Choroid plexus epithelial cell (primary cell): ENCODE measurements around the gene LIPC.

Source experiments
- DNase-seq: peaks from one replicate; pipeline ENCODE4 v3.0.0-alpha.2; 2010; ENCODE audit warnings: low read depth
- H3K4me3 ChIP-seq: 2 replicates; pipeline ENCODE4 v1.5.1; 2011; ENCODE audit warnings: low read depth, mild to moderate bottlenecking, control low read depth, low read length, moderate library complexity
- CTCF ChIP-seq: conservative IDR thresholded peaks from 2 replicates; pipeline ENCODE4 v1.5.1; 2011; ENCODE audit warnings: low read depth, mild to moderate bottlenecking, control low read depth, inconsistent platforms, low read length, moderate library complexity

Gene LIPC

GRCh38 chr15:58605931-58606530 is 174.2 kb downstream of the LIPC start:
- no peak overlapping the region for H3K4me3 ChIP-seq
- no peak for TF ChIP-seq CTCF
- no peak for DNase-seq

- TF ChIP-seq CTCF: no peak
- no peak overlapping the region for H3K4me3 ChIP-seq
- no peak for DNase-seq
These were observed 174.8 kb downstream of the LIPC start for GRCh38 chr15:58606577-58607080.

- TF ChIP-seq CTCF: no peak
- peak; percentile 73 for DNase-seq
- no peak overlapping the region for H3K4me3 ChIP-seq
These were observed 176.4 kb downstream of the LIPC start for GRCh38 chr15:58608129-58608590.

GRCh38 chr15:58608711-58609110 is 176.9 kb downstream of the LIPC start:
- H3K4me3 ChIP-seq: no peak overlapping the region
- TF ChIP-seq CTCF: no peak
- DNase-seq: peak; percentile 39

- H3K4me3 ChIP-seq: no peak overlapping the region
- TF ChIP-seq CTCF: no peak
- peak; percentile 45 for DNase-seq
These were observed 180.2 kb downstream of the LIPC start for GRCh38 chr15:58611731-58612676.

- H3K4me3 ChIP-seq: no peak overlapping the region
- DNase-seq: no peak
- no peak for TF ChIP-seq CTCF
These were observed 184.4 kb downstream of the LIPC start for GRCh38 chr15:58616171-58616570.
